OCI-LY7 (cell line): Measurements from ENCODE around the gene CYB561D1. TPM values are rescaled to one million over a fixed set of nuclear protein-coding genes. Genes with fewer than 3 reads are reported as not detected.

Experiments used
- BruUV-seq: library from RNA; stranded (reverse); fragments of 400-500 nt; replicated peaks from 2 replicates; lab custom pipeline; 2021; lab: Mats Ljungman, UMichigan
- CTCF ChIA-PET: fragments of 300-600 bp; sonication (Branson Sonifier 250); formaldehyde crosslinking; loops from one replicate; lab custom pipeline; 2022; ENCODE audit warnings: antibody characterized with exemption; ENCODE audit not compliant: unreplicated experiment; lab: Charles Lee
- POLR2A ChIA-PET: fragments of 300-600 bp; sonication (Branson Sonifier 250); formaldehyde crosslinking; loops from one replicate; lab custom pipeline; 2022; ENCODE audit warnings: antibody characterized with exemption; lab: Charles Lee
- DNase-seq: peaks from one replicate; pipeline ENCODE4 v3.0.0-alpha.2; 2015; ENCODE audit warnings: low spot score
- H2AFZ ChIP-seq: fragments of 200-600 bp; sonication (generic), shearing (Covaris generic); 2 replicates; pipeline ENCODE4 v1.6.1; 2014; ENCODE audit warnings: mild to moderate bottlenecking, antibody characterized with exemption, low read length, moderate library complexity
- H3K27ac ChIP-seq: fragments of 200-600 bp; sonication (generic); 2 replicates; pipeline ENCODE4 v1.5.1; 2014; ENCODE audit warnings: mixed run types, low read depth, mild to moderate bottlenecking, moderate library complexity, low read length, inconsistent platforms; ENCODE audit not compliant: poor library complexity, severe bottlenecking
- H3K36me3 ChIP-seq: fragments of 200-600 bp; sonication (generic); 2 replicates; pipeline ENCODE4 v1.6.1; 2014; ENCODE audit warnings: mild to moderate bottlenecking, antibody characterized with exemption, low read length, moderate library complexity, mixed read lengths; ENCODE audit not compliant: insufficient read depth
- H3K4me1 ChIP-seq: fragments of 200-600 bp; sonication (generic); 2 replicates; pipeline ENCODE4 v1.5.1; 2014; ENCODE audit warnings: mild to moderate bottlenecking, low read length; ENCODE audit not compliant: insufficient read depth, poor library complexity, severe bottlenecking
- H3K4me2 ChIP-seq: fragments of 200-600 bp; sonication (generic); 2 replicates; pipeline ENCODE4 v1.6.1; 2014; ENCODE audit warnings: mild to moderate bottlenecking, low read length
- H3K4me3 ChIP-seq: fragments of 200-600 bp; sonication (generic); 2 replicates; pipeline ENCODE4 v1.5.1; 2014; ENCODE audit warnings: mild to moderate bottlenecking, low read depth, low read length; ENCODE audit not compliant: poor library complexity, severe bottlenecking
- H3K79me2 ChIP-seq: fragments of 200-600 bp; sonication (generic); 2 replicates; pipeline ENCODE4 v1.6.1; 2016; ENCODE audit warnings: low read depth, mild to moderate bottlenecking, low read length, moderate library complexity, mixed read lengths; ENCODE audit not compliant: insufficient read depth
- H3K9me2 ChIP-seq: fragments of 200-600 bp; sonication (generic); 2 replicates; pipeline ENCODE4 v1.6.1; 2016; ENCODE audit warnings: mild to moderate bottlenecking, low read length, mixed read lengths; ENCODE audit not compliant: insufficient read depth
- H3K9me3 ChIP-seq: fragments of 200-600 bp; sonication (generic); 2 replicates; pipeline ENCODE4 v1.6.1; 2014; ENCODE audit warnings: mild to moderate bottlenecking, mixed run types, low read length, mixed read lengths
- H4K20me1 ChIP-seq: fragments of 200-600 bp; sonication (generic); 2 replicates; pipeline ENCODE4 v1.6.1; 2014; ENCODE audit warnings: mild to moderate bottlenecking, antibody characterized with exemption, low read length, moderate library complexity, mixed read lengths; ENCODE audit not compliant: insufficient read depth
- CTCF ChIP-seq: fragments of 200-600 bp; sonication (generic); conservative IDR thresholded peaks from 2 replicates; pipeline ENCODE4 v1.5.1; 2014; ENCODE audit warnings: mild to moderate bottlenecking, antibody characterized with exemption, low read length, moderate library complexity, mixed read lengths
- EZH2phosphoT487 ChIP-seq: fragments of 200-600 bp; sonication (generic); IDR thresholded peaks from 2 replicates; pipeline ENCODE4 v1.6.1; 2018; ENCODE audit warnings: low read depth, borderline replicate concordance, mild to moderate bottlenecking, mixed run types, antibody characterized with exemption, low read length, moderate library complexity, mixed read lengths
- intact Hi-C: fragments of 100-400 bp; cut with micrococcal nuclease; formaldehyde crosslinking; loops from one replicate; pipeline ENCODE4 v1.10.0; 2022; ENCODE audit not compliant: unreplicated experiment
- total RNA-seq, 2 experiments: library from RNA; depleted of rRNA in 1 of 2; stranded (reverse); fragments of >200 nt in 1 of 2; shearing (Covaris generic) in 1 of 2; gene quantifications; 2 replicates each; pipeline ENCODE4 v1.2.3, GENCODE V29; 2014 to 2022

CYB561D1 gene
- total RNA-seq, 2 experiments from 2014 or later: 6.2 to 10.5 TPM

- Histone ChIP-seq H3K9me3 (no peaks in the 10 kb centered on the region), H3K4me2 (no peak overlapping the region), H3K9me2 (no peaks in the 10 kb centered on the region), H4K20me1 (no peaks in the 10 kb centered on the region), H3K4me1 (peaks cover 13% of the 10 kb centered on the region), H3K36me3 (no peaks in the 10 kb centered on the region), H3K4me3 (no peak overlapping the region), H2AFZ (no peak overlapping the region), H3K27ac (no peak overlapping the region), H3K79me2 (peaks cover 11% of the 10 kb centered on the region; the same call in 1 of the 2 replicates)
- DNase-seq: no peak
- TF ChIP-seq EZH2phosphoT487 (no peak), CTCF (no peak)
- CTCF ChIA-PET: interaction anchor here (1.2 kb wide), 1 partner anchor 98 kb away, joined by 4 read pairs; no protein-coding TSS in a partner anchor
- intact Hi-C loops: no loop called here
- BruUV-seq: no TSS peak
- POLR2A ChIA-PET: no interaction called here
Measured at GRCh38 chr1:109542657-109543056, 48.8 kb downstream of the CYB561D1 start.

- Histone ChIP-seq H3K79me2 (peaks cover 11% of the 10 kb centered on the region; the same call in 1 of the 2 replicates), H2AFZ (no peak overlapping the region), H3K9me2 (no peaks in the 10 kb centered on the region), H3K4me1 (peaks cover 13% of the 10 kb centered on the region), H3K9me3 (no peaks in the 10 kb centered on the region), H3K4me2 (no peak overlapping the region), H3K4me3 (no peak overlapping the region), H4K20me1 (no peaks in the 10 kb centered on the region), H3K36me3 (no peaks in the 10 kb centered on the region), H3K27ac (no peak overlapping the region)
- ChIA-PET POLR2A (interaction anchor here (0.6 to 1.2 kb wide), 2 partner anchors 29 to 96 kb away, joined by 3 to 4 read pairs; no protein-coding TSS in a partner anchor), CTCF (no interaction called here)
- intact Hi-C loops: no loop called here
- BruUV-seq: no TSS peak
- no peak for DNase-seq
- TF ChIP-seq CTCF: no peak
- TF ChIP-seq EZH2phosphoT487: no peak
Measured at GRCh38 chr1:109543283-109543987, 49.5 kb downstream of the CYB561D1 start.
